Measurements from ENCODE around the gene GPR132.

GPR132 gene

GRCh38 chr14:105085766-105086165 is 20.5 kb upstream of the GPR132 start:
- no peak overlapping the region for H3K4me3 ChIP-seq (ENCODE audit: low read length)
- H3K36me3 ChIP-seq (replicated peaks; ENCODE audit: insufficient read depth, low read length) = no peaks in the 10 kb centered on the region
- no peaks in the 10 kb centered on the region for H4K20me1 ChIP-seq (ENCODE audit: insufficient read depth, low read length)
- H3K4me2 ChIP-seq (ENCODE audit: low read depth, low read length) = no peak overlapping the region
- H3K9ac ChIP-seq (ENCODE audit: low read length) = no peak overlapping the region
- TF ChIP-seq CTCF (IDR thresholded peaks at IDR 0.05; ENCODE audit: low read length) (no peak), EZH2 (optimal IDR thresholded peaks at IDR 0.05; ENCODE audit: low read depth, low read length) (no peak), EZH2phosphoT487 (IDR thresholded peaks at IDR 0.05; ENCODE audit: low read length) (no peak)
- no peak overlapping the region for H3K27ac ChIP-seq (ENCODE audit: low read length)
- H3K79me2 ChIP-seq (ENCODE audit: low read length) = no peaks in the 10 kb centered on the region
- no peaks in the 10 kb centered on the region for H3K9me2 ChIP-seq (replicated peaks; ENCODE audit: insufficient read depth, low read length)
- H3K27me3 ChIP-seq (replicated peaks; ENCODE audit: insufficient read depth, low read length) = peaks cover 12% of the 10 kb centered on the region
- H2AFZ ChIP-seq (ENCODE audit: low read length) = no peak overlapping the region
- DNase-seq = no peak
- H3F3A ChIP-seq (ENCODE audit: insufficient read depth, low read length) = no peaks in the 10 kb centered on the region
- H3K9me3 ChIP-seq (replicated peaks; ENCODE audit: insufficient read depth, low read length) = no peaks in the 10 kb centered on the region
- H3K4me1 ChIP-seq (ENCODE audit: low read length) = no peaks in the 10 kb centered on the region

- H4K20me1 ChIP-seq (ENCODE audit: insufficient read depth, low read length) = no peaks in the 10 kb centered on the region
- H3K4me2 ChIP-seq (ENCODE audit: low read depth, low read length) = no peak overlapping the region
These were observed 19.7 kb upstream of the GPR132 start for GRCh38 chr14:105084741-105085571.

GRCh38 chr14:105083926-105084685 is 18.9 kb upstream of the GPR132 start:
- no peak overlapping the region for H3K9ac ChIP-seq (ENCODE audit: low read length)
- H3K36me3 ChIP-seq (replicated peaks; ENCODE audit: insufficient read depth, low read length) = no peaks in the 10 kb centered on the region
- H3K27me3 ChIP-seq (replicated peaks; ENCODE audit: insufficient read depth, low read length) = peaks cover 12% of the 10 kb centered on the region
- no peaks in the 10 kb centered on the region for H3K9me3 ChIP-seq (replicated peaks; ENCODE audit: insufficient read depth, low read length)
- H3K9me2 ChIP-seq (replicated peaks; ENCODE audit: insufficient read depth, low read length) = no peaks in the 10 kb centered on the region
- H4K20me1 ChIP-seq (ENCODE audit: insufficient read depth, low read length) = no peaks in the 10 kb centered on the region
- no peak overlapping the region for H3K4me3 ChIP-seq (ENCODE audit: low read length)
- H3K79me2 ChIP-seq (ENCODE audit: low read length) = no peaks in the 10 kb centered on the region
- no peak for DNase-seq
- no peak overlapping the region for H2AFZ ChIP-seq (ENCODE audit: low read length)
- H3K4me2 ChIP-seq (ENCODE audit: low read depth, low read length) = no peak overlapping the region
- no peak overlapping the region for H3K27ac ChIP-seq (ENCODE audit: low read length)
- no peaks in the 10 kb centered on the region for H3F3A ChIP-seq (ENCODE audit: insufficient read depth, low read length)
- H3K4me1 ChIP-seq (ENCODE audit: low read length) = no peaks in the 10 kb centered on the region
- no peak for TF ChIP-seq EZH2phosphoT487 (IDR thresholded peaks at IDR 0.05; ENCODE audit: low read length)
- TF ChIP-seq CTCF (IDR thresholded peaks at IDR 0.05; ENCODE audit: low read length) = no peak
- TF ChIP-seq EZH2 (optimal IDR thresholded peaks at IDR 0.05; ENCODE audit: low read depth, low read length) = no peak

More at GRCh38 chr14:105084741-105085571, 19.7 kb upstream of the GPR132 start:
- H3K36me3 ChIP-seq (replicated peaks; ENCODE audit: insufficient read depth, low read length) = no peaks in the 10 kb centered on the region
- H3K4me1 ChIP-seq (ENCODE audit: low read length) = no peaks in the 10 kb centered on the region
- H3K9me3 ChIP-seq (replicated peaks; ENCODE audit: insufficient read depth, low read length) = no peaks in the 10 kb centered on the region
- H3K9ac ChIP-seq (ENCODE audit: low read length) = no peak overlapping the region
- H2AFZ ChIP-seq (ENCODE audit: low read length) = no peak overlapping the region
- H3K27ac ChIP-seq (ENCODE audit: low read length) = no peak overlapping the region
- no peak for TF ChIP-seq EZH2 (optimal IDR thresholded peaks at IDR 0.05; ENCODE audit: low read depth, low read length)
- no peak for TF ChIP-seq EZH2phosphoT487 (IDR thresholded peaks at IDR 0.05; ENCODE audit: low read length)
- TF ChIP-seq CTCF (IDR thresholded peaks at IDR 0.05; ENCODE audit: low read length) = no peak
- H3K79me2 ChIP-seq (ENCODE audit: low read length) = no peaks in the 10 kb centered on the region
- peaks cover 12% of the 10 kb centered on the region for H3K27me3 ChIP-seq (replicated peaks; ENCODE audit: insufficient read depth, low read length)
- no peak overlapping the region for H3K4me3 ChIP-seq (ENCODE audit: low read length)
- DNase-seq = no peak
- H3F3A ChIP-seq (ENCODE audit: insufficient read depth, low read length) = no peaks in the 10 kb centered on the region
- no peaks in the 10 kb centered on the region for H3K9me2 ChIP-seq (replicated peaks; ENCODE audit: insufficient read depth, low read length)
